Esophagus (tissue), 2 donors: ENCODE results near the gene CMIP. TPM values are rescaled to one million over a fixed set of nuclear protein-coding genes. Genes with fewer than 3 reads are reported as not detected.

Source experiments
- H3K27ac ChIP-seq, 2 donors: one replicate each; pipeline ENCODE4 v1.5.1; 2013; ENCODE audit warnings: low read depth in 2 of 2, mild to moderate bottlenecking in 2 of 2, inconsistent platforms in 1 of 2, low read length in 1 of 2, moderate library complexity in 1 of 2
- H3K27me3 ChIP-seq, 2 donors: one replicate each; pipeline ENCODE4 v1.6.1; 2013; ENCODE audit warnings: low read length in 2 of 2, control low read depth in 1 of 2, mild to moderate bottlenecking in 1 of 2; ENCODE audit not compliant: insufficient read depth in 2 of 2, control insufficient read depth in 1 of 2
- H3K36me3 ChIP-seq, 2 donors: one replicate each; pipeline ENCODE4 v1.6.1; 2013; ENCODE audit warnings: low read length in 1 of 2; ENCODE audit not compliant: control insufficient read depth in 2 of 2, insufficient read depth in 2 of 2
- H3K4me1 ChIP-seq, 2 donors: one replicate each; pipeline ENCODE4 v1.6.1; 2013; ENCODE audit warnings: low read length in 1 of 2; ENCODE audit not compliant: control insufficient read depth in 2 of 2, insufficient read depth in 2 of 2
- H3K4me3 ChIP-seq, 2 donors: one replicate each; pipeline ENCODE4 v1.5.1; 2013; ENCODE audit warnings: low read length in 2 of 2, mild to moderate bottlenecking in 2 of 2, low read depth in 1 of 2, moderate library complexity in 1 of 2
- H3K9me3 ChIP-seq, 2 donors: one replicate each; pipeline ENCODE4 v1.6.1; 2013; ENCODE audit warnings: mild to moderate bottlenecking in 2 of 2, low read depth in 1 of 2, low read length in 1 of 2, moderate library complexity in 1 of 2; ENCODE audit not compliant: control insufficient read depth in 2 of 2, insufficient read depth in 1 of 2
- WGBS, 2 donors: extraction: QIAGEN DNeasy Blood & Tissue Kit; methylation state at CpG; one replicate each; pipeline ENCODE4 v1.1.7; 2013; 5-methylcytosine and 5-hydroxymethylcytosine counted together
- polyA plus RNA-seq, 2 donors: library from polyadenylated mRNA; stranded (reverse); fragments of 200-250 nt; gene quantifications; one replicate each; pipeline ENCODE4 v1.2.3, GENCODE V29; 2013
- donor health status: healthy with polysubstance abuse.
- donor health status: Bipolar disorder and iron deficiency.

CMIP gene
- polyA plus RNA-seq, 2 donors = 16.9 to 19.3 TPM

GRCh38 chr16:81678326-81679095, 233.9 kb downstream of the CMIP start:
- peaks cover 4 to 45% of the 10 kb centered on the region in 2 donors for H3K36me3 ChIP-seq
- no peak overlapping the region for H3K27ac ChIP-seq
- no peaks in the 10 kb centered on the region for H3K9me3 ChIP-seq
- whole genome bisulfite sequencing, 2 donors = 62 to 64% methylated on average over 35 of the region's 35 CpGs
- H3K4me1 ChIP-seq = peaks cover 0 to 22% of the 10 kb centered on the region in 2 donors
- H3K4me3 ChIP-seq = no peak overlapping the region
- H3K27me3 ChIP-seq = no peaks in the 10 kb centered on the region

GRCh38 chr16:81679721-81680430, 235.3 kb downstream of the CMIP start:
- no peaks in the 10 kb centered on the region for H3K27me3 ChIP-seq
- peaks cover 0 to 22% of the 10 kb centered on the region in 2 donors for H3K4me1 ChIP-seq
- 80 to 85% methylated on average over 16 of the region's 16 CpGs for WGBS, 2 donors
- peaks cover 4 to 45% of the 10 kb centered on the region in 2 donors for H3K36me3 ChIP-seq
- no peak overlapping the region for H3K4me3 ChIP-seq
- peak overlapping the region in 1 of 2 donors; percentile 1 for H3K27ac ChIP-seq
- H3K9me3 ChIP-seq = no peaks in the 10 kb centered on the region

GRCh38 chr16:81680444-81681275, 236.1 kb downstream of the CMIP start:
- peak overlapping the region; percentile 1 to 19 for H3K27ac ChIP-seq
- H3K27me3 ChIP-seq = no peaks in the 10 kb centered on the region
- no peaks in the 10 kb centered on the region for H3K9me3 ChIP-seq
- H3K4me1 ChIP-seq = peaks cover 0 to 22% of the 10 kb centered on the region in 2 donors
- H3K4me3 ChIP-seq = no peak overlapping the region
- 58% methylated on average over 22 of the region's 22 CpGs for WGBS, 2 donors
- peaks cover 4 to 43% of the 10 kb centered on the region in 2 donors for H3K36me3 ChIP-seq

- no peaks in the 10 kb centered on the region for H3K9me3 ChIP-seq
- H3K27ac ChIP-seq = no peak overlapping the region
- H3K27me3 ChIP-seq = no peaks in the 10 kb centered on the region
- H3K4me1 ChIP-seq = peaks cover 0 to 27% of the 10 kb centered on the region in 2 donors
- 93 to 95% methylated on average over 14 of the region's 14 CpGs for WGBS, 2 donors
- H3K36me3 ChIP-seq = peaks cover 4 to 41% of the 10 kb centered on the region in 2 donors
- no peak overlapping the region for H3K4me3 ChIP-seq
These were observed 236.7 kb downstream of the CMIP start for GRCh38 chr16:81681311-81681710.

GRCh38 chr16:81684242-81684837, 239.7 kb downstream of the CMIP start:
- Histone ChIP-seq H3K4me1 (peaks cover 3 to 16% of the 10 kb centered on the region in 2 donors), H3K9me3 (no peaks in the 10 kb centered on the region), H3K27ac (no peak overlapping the region), H3K4me3 (no peak overlapping the region), H3K36me3 (peaks cover 0 to 36% of the 10 kb centered on the region in 2 donors), H3K27me3 (no peaks in the 10 kb centered on the region)
- WGBS, 2 donors = 93% methylated on average over 13 of the region's 13 CpGs

GRCh38 chr16:81684901-81685300, 240.3 kb downstream of the CMIP start:
- WGBS, 2 donors = 87% methylated on average over 11 to 12 of the region's 12 CpGs
- no peak overlapping the region for H3K4me3 ChIP-seq
- H3K36me3 ChIP-seq = peaks cover 0 to 30% of the 10 kb centered on the region in 2 donors
- H3K27me3 ChIP-seq = no peaks in the 10 kb centered on the region
- no peak overlapping the region for H3K27ac ChIP-seq
- H3K9me3 ChIP-seq = no peaks in the 10 kb centered on the region
- peaks cover 3 to 12% of the 10 kb centered on the region in 2 donors for H3K4me1 ChIP-seq

- H3K4me1 ChIP-seq = peaks cover 3 to 9% of the 10 kb centered on the region in 2 donors
- H3K9me3 ChIP-seq = no peaks in the 10 kb centered on the region
- peaks cover 0 to 22% of the 10 kb centered on the region in 2 donors for H3K36me3 ChIP-seq
These were observed 242.0 kb downstream of the CMIP start for GRCh38 chr16:81686391-81687130.

GRCh38 chr16:81687131-81687456, 242.5 kb downstream of the CMIP start:
- Histone ChIP-seq H3K27me3 (no peaks in the 10 kb centered on the region), H3K36me3 (peaks cover 4 to 28% of the 10 kb centered on the region in 2 donors), H3K27ac (peak overlapping the region in 1 of 2 donors; percentile 10), H3K9me3 (no peaks in the 10 kb centered on the region), H3K4me1 (peaks cover 3 to 9% of the 10 kb centered on the region in 2 donors), H3K4me3 (no peak overlapping the region)
- 97% methylated on average over 7 of the region's 7 CpGs for WGBS, 2 donors

More at GRCh38 chr16:81686391-81687130, 242.0 kb downstream of the CMIP start:
- Histone ChIP-seq H3K4me3 (no peak overlapping the region), H3K27ac (peak overlapping the region; percentile 3 to 10), H3K27me3 (no peaks in the 10 kb centered on the region)
- WGBS, 2 donors = 76 to 79% methylated on average over 23 to 24 of the region's 24 CpGs
